HFF-Myc (cell line): ENCODE results near the gene FILIP1L.
A peak's percentile ranks its signal among the peaks of the same experiment; 100 is the strongest.

Source experiments
- DNase-seq: peaks from one replicate; pipeline ENCODE4 v3.0.0-alpha.2; 2011; ENCODE audit warnings: low read depth; ENCODE audit errors: extremely low read depth
- H3K4me3 ChIP-seq: replicated peaks from 2 replicates; pipeline ENCODE4 v1.5.1; 2011; ENCODE audit warnings: low read depth, mild to moderate bottlenecking, control low read depth, low read length
- TF ChIP-seq, protein P1 (sequence below): IDR thresholded peaks from 2 replicates; pipeline ENCODE4 v1.5.1; 2012; ENCODE audit warnings: mild to moderate bottlenecking, low read depth, low read length, control low read depth; ENCODE audit errors: missing control alignments

FILIP1L gene

DNA sequence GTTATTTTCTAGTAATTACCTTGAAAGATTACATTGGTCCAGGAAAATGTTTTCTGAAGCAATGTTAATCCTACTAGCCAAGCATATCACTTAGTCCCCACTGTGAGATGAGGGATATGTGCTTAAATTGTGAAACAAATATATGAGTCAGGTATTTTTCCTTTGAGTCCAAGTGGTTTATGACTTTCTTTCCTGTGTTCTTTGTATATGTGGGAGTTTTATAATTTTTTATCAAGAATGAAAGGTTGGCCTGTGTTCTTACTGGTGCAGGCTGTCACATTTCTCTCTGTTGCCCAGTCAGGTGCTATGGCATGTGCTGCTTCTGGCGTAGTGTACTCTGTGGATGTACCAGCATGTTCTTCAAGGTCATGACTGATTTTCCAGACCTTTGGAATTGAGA is 149.2 kb downstream of the FILIP1L start:
- no peak overlapping the region for H3K4me3 ChIP-seq
- DNase-seq = no peak
- TF ChIP-seq, protein P1, sequence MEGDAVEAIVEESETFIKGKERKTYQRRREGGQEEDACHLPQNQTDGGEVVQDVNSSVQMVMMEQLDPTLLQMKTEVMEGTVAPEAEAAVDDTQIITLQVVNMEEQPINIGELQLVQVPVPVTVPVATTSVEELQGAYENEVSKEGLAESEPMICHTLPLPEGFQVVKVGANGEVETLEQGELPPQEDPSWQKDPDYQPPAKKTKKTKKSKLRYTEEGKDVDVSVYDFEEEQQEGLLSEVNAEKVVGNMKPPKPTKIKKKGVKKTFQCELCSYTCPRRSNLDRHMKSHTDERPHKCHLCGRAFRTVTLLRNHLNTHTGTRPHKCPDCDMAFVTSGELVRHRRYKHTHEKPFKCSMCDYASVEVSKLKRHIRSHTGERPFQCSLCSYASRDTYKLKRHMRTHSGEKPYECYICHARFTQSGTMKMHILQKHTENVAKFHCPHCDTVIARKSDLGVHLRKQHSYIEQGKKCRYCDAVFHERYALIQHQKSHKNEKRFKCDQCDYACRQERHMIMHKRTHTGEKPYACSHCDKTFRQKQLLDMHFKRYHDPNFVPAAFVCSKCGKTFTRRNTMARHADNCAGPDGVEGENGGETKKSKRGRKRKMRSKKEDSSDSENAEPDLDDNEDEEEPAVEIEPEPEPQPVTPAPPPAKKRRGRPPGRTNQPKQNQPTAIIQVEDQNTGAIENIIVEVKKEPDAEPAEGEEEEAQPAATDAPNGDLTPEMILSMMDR = no peak

DNA sequence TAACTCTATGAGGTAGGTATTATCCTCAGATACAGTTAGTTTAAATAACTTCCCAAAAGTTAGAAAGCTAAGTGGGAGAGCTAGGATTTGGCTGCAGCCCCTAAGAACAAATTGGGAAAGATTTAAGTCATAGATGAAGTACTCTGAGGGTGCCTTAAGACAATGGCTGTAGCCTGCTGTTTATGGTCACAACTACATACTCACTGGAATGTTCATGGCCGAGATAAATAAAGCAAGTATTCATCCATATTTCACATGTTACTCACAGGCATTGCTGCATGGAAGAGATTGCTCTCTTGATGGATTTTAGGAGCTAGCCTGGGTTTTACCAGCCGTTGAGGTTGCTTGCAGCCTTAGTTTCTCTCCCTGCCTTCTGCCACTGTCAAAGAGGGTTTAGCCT is 151.6 kb downstream of the FILIP1L start:
- TF ChIP-seq, protein P1 = no peak
- H3K4me3 ChIP-seq = no peak overlapping the region
- DNase-seq = no peak

DNA sequence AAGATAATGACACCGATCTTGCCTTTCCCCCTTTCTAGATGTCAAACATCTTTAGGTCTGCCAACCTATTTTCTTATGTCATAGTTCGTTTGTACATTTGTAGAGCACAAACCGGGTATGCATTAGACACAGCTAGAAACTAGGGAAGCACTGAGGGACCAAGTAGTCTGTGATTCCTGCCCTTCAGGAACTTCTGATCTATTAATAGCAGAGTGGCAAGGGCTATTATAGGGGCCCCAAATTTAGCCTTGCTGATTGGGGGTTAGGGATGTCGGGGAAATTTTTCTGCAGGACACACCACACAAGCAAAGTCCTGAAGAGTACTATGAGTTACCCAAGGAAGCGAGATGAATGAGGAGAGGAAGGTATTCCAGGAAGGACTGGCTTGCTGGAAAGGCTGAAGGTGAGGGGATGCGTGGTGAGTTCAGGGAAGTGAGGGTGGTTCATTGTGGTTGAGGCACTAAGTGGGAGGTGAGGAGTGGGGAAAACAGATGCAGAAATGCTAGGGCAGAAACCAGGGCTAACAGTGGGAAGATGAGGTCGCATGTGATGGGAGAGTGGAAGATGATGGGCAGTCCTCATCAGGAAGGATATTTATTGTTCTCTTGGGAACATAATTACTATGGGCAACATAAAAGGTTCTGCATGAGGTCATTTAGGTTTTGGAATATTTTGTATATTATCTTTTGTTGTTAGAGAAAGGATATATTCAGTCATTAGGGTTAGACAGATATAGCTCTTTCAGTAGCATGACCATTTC is 152.4 kb downstream of the FILIP1L start:
- TF ChIP-seq, protein P1 = no peak
- H3K4me3 ChIP-seq = no peak overlapping the region
- DNase-seq = no peak

DNA sequence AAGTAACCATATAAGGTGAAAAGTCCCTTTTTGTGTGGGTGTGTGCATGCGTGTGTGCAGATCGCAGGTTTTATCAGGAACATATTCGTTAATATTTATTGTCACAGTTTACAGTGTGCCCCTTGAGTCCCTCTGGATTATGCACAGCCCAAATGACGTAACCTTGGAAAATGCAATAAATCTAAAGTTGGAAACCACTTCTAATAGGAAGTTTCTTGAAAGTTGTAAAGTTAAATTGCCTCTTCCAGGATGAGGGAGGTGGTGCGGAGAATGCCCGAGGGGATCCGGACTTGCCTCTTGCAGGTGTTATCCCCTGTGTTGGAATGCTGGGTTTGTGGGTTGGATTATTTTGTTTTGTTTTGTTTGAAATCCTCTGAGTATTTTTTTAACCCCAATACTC is 153.4 kb downstream of the FILIP1L start:
- peak; percentile 67 for DNase-seq
- TF ChIP-seq, protein P1 = no peak
- no peak overlapping the region for H3K4me3 ChIP-seq

DNA sequence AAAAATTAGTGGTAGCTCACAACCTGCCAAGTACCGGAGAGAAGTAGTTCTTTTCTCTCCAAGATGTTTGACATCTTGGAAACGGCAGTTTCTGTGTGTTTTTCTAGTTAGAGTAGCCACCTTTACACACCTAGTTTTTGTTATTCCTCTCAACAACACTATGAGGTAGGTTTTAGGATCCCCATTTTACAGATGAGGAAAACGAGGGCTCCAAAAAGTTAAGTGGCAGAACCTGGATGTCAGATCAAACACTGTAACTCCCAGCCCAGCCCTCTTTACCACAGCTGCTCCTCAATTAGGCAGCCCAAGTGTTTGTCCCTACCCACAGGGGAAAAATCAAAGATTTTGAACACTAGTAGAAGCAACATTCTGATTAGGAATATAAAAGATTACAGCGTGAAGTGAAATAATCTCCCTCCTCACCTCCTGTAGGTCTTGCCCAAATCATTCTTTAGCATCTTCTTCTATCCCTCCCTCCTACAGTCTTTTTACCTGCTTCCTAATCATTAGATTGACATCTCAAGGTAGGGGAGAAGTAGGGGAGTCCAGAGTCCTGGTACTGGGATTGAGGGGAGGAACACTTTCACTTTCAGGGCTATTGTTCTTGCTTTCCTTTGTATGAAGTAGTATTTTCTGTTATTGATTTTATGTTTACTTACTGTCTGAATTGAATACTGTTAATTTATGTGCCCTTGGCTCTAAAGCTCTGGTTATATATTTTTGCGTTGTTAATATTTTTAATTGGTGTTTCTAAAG is 154.0 kb downstream of the FILIP1L start:
- no peak overlapping the region for H3K4me3 ChIP-seq
- TF ChIP-seq, protein P1 = no peak
- DNase-seq = no peak

DNA sequence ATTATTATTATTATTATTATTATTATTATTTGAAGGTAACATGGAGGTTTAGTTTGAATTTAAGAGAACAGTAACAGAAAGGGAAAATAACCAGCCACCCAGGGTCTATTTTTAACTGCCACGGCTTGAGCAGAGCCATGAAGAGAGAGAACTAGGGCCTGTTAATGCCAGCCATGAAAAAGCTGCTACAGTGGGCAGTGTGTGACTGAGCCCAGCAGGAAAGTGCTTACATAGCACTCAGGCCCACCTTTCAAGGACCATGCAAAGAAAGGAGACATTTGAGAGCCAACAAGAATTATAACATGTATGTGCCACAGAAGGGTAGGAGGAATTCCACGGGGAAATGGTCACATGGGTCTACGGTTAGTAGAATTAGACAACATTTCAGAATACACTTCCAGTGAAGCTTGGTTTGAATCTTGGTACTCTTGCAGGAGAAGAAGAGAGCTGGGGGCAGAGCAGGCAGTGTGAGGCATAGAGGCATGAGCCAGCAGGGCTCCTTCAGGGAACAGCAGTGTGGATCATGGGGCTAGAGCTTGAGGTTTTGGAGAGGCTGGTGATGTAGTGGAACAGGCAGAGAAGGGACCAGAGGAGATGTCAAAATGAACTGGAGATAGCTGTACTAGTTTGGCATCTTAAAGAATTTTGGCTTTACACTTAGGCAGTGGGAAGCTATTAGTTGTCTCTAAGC is 155.9 kb downstream of the FILIP1L start:
- H3K4me3 ChIP-seq = no peak overlapping the region
- DNase-seq = no peak
- TF ChIP-seq, protein P1 = no peak
